Measurements from ENCODE around the gene TUBG1.

DNA sequence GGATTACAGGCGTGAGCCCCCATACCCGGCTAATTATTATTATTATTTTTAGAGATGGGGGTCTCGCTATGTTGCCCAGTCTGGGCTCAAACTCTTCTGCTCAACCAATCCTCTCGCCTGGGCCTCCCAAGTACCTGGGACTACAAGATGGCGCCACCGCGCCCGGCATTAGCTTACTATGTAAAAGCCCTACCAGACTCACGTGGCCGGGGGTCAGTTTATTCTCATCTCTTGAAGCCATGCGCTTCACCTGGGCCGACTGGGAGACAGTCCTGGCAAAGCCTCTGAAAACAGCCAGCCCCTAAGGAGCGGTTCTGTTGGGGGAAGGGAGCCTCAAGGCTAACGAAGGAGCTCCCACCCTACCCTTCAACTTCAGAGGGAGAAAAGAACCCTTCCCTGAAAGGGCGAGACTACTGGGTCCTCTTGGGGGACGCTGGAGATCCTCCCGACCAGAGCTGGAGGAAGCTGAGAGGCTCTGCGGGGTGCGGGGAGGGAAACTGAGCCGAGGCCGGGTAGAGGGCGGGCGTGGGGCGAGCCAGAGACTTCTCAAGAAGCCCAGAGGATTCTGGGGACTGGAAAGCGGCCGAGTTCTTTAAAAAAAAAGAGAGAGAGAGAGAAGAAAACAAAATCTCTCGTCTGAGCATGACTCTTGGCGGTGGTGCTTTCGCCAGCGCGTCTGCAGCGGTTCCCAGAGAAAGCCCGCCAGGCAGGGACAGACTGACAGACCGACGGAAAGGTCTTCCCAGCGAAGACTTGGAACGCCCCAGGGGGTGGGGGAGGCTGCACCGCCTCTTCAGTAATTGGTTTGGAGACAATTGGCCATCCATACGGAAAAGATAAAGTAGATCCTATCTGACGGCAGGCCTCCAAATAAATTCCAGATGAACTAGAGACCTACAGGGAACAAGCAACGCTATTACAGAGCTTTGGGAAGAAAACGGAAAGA, 44.0 kb downstream of the TUBG1 start:
- TF ChIP-seq POLR2A (IDR thresholded peaks at IDR 0.05; ENCODE audit: low read depth, low read length), result no peak
- no peak for TF ChIP-seq POLR2AphosphoS5 (IDR thresholded peaks at IDR 0.05; ENCODE audit: low read depth, low read length)
- TF ChIP-seq TAF1 (IDR thresholded peaks at IDR 0.05; ENCODE audit: borderline replicate concordance, low read depth, low read length), result no peak

Data from GM12892 (cell line).